ENCODE results near the gene NUAK1.

DNA sequence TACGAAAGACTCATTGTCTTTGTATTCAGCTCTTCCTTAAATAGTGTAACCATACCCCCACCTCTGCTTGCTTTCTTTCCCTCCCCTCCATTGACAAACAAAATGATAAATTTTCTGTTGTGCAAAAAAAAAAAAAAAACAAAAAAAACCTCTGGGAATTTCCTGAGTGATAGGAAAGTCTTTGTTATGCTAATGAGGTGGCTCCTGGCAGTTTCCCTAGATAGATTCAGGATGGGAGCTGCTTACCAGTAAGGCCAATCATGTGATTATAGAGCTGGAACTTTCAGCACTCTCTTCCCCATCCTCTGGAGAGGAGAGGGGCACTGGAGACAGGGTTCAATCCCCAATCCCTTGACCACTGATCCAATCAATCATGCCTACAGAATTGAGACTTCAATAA, 120.5 kb downstream of the NUAK1 start:
- TF ChIP-seq, protein P1, sequence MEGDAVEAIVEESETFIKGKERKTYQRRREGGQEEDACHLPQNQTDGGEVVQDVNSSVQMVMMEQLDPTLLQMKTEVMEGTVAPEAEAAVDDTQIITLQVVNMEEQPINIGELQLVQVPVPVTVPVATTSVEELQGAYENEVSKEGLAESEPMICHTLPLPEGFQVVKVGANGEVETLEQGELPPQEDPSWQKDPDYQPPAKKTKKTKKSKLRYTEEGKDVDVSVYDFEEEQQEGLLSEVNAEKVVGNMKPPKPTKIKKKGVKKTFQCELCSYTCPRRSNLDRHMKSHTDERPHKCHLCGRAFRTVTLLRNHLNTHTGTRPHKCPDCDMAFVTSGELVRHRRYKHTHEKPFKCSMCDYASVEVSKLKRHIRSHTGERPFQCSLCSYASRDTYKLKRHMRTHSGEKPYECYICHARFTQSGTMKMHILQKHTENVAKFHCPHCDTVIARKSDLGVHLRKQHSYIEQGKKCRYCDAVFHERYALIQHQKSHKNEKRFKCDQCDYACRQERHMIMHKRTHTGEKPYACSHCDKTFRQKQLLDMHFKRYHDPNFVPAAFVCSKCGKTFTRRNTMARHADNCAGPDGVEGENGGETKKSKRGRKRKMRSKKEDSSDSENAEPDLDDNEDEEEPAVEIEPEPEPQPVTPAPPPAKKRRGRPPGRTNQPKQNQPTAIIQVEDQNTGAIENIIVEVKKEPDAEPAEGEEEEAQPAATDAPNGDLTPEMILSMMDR (IDR thresholded peaks at IDR 0.05; ENCODE audit: insufficient read depth, low read length): no peak
- TF ChIP-seq SPI1 (IDR thresholded peaks at IDR 0.05; ENCODE audit: borderline replicate concordance, low read depth) (no peak), GABPA (IDR thresholded peaks at IDR 0.05; ENCODE audit: low read depth) (no peak), POLR2AphosphoS5 (IDR thresholded peaks at IDR 0.05; ENCODE audit: low read depth) (no peak)
- TF ChIP-seq, protein P2, sequence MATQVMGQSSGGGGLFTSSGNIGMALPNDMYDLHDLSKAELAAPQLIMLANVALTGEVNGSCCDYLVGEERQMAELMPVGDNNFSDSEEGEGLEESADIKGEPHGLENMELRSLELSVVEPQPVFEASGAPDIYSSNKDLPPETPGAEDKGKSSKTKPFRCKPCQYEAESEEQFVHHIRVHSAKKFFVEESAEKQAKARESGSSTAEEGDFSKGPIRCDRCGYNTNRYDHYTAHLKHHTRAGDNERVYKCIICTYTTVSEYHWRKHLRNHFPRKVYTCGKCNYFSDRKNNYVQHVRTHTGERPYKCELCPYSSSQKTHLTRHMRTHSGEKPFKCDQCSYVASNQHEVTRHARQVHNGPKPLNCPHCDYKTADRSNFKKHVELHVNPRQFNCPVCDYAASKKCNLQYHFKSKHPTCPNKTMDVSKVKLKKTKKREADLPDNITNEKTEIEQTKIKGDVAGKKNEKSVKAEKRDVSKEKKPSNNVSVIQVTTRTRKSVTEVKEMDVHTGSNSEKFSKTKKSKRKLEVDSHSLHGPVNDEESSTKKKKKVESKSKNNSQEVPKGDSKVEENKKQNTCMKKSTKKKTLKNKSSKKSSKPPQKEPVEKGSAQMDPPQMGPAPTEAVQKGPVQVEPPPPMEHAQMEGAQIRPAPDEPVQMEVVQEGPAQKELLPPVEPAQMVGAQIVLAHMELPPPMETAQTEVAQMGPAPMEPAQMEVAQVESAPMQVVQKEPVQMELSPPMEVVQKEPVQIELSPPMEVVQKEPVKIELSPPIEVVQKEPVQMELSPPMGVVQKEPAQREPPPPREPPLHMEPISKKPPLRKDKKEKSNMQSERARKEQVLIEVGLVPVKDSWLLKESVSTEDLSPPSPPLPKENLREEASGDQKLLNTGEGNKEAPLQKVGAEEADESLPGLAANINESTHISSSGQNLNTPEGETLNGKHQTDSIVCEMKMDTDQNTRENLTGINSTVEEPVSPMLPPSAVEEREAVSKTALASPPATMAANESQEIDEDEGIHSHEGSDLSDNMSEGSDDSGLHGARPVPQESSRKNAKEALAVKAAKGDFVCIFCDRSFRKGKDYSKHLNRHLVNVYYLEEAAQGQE (IDR thresholded peaks at IDR 0.05; ENCODE audit: insufficient replicate concordance, low read depth): no peak
